GM19099 (cell line): ENCODE data around the gene RAPGEF2.

Experiments used
- POLR2A ChIP-seq: IDR thresholded peaks from 3 replicates; pipeline ENCODE4 v1.6.1; 2011; ENCODE audit warnings: low read depth; ENCODE audit not compliant: insufficient read length; ENCODE audit errors: extremely low read depth

Gene RAPGEF2

GRCh38 chr4:159312236-159312635, 209.4 kb downstream of the RAPGEF2 start:
- no peak for TF ChIP-seq POLR2A

GRCh38 chr4:159317203-159317602, 214.3 kb downstream of the RAPGEF2 start:
- TF ChIP-seq POLR2A = no peak

- TF ChIP-seq POLR2A = no peak
These were observed 216.1 kb downstream of the RAPGEF2 start for GRCh38 chr4:159319027-159319426.

- TF ChIP-seq POLR2A = no peak
These were observed 223.6 kb downstream of the RAPGEF2 start for GRCh38 chr4:159326480-159326879.

- TF ChIP-seq POLR2A = no peak
These were observed 225.9 kb downstream of the RAPGEF2 start for GRCh38 chr4:159328766-159329165.

- TF ChIP-seq POLR2A = no peak
These were observed 231.6 kb downstream of the RAPGEF2 start for GRCh38 chr4:159334461-159334860.

- TF ChIP-seq POLR2A = no peak
These were observed 234.2 kb downstream of the RAPGEF2 start for GRCh38 chr4:159337041-159337440.

GRCh38 chr4:159341522-159341921, 238.6 kb downstream of the RAPGEF2 start:
- no peak for TF ChIP-seq POLR2A

GRCh38 chr4:159342374-159342773, 239.5 kb downstream of the RAPGEF2 start:
- TF ChIP-seq POLR2A = no peak

- TF ChIP-seq POLR2A = no peak
These were observed 240.2 kb downstream of the RAPGEF2 start for GRCh38 chr4:159343116-159343515.

- TF ChIP-seq POLR2A = no peak
These were observed 242.0 kb downstream of the RAPGEF2 start for GRCh38 chr4:159344877-159345276.

- TF ChIP-seq POLR2A = no peak
These were observed 243.8 kb downstream of the RAPGEF2 start for GRCh38 chr4:159346681-159347080.

GRCh38 chr4:159347813-159348212, 244.9 kb downstream of the RAPGEF2 start:
- TF ChIP-seq POLR2A = no peak

GRCh38 chr4:159349332-159349731, 246.5 kb downstream of the RAPGEF2 start:
- no peak for TF ChIP-seq POLR2A

GRCh38 chr4:159352609-159353008, 249.7 kb downstream of the RAPGEF2 start:
- no peak for TF ChIP-seq POLR2A

- no peak for TF ChIP-seq POLR2A
These were observed 250.7 kb downstream of the RAPGEF2 start for GRCh38 chr4:159353422-159354116.

GRCh38 chr4:159355466-159355865, 252.6 kb downstream of the RAPGEF2 start:
- no peak for TF ChIP-seq POLR2A

GRCh38 chr4:159357350-159357749, 254.5 kb downstream of the RAPGEF2 start:
- TF ChIP-seq POLR2A = no peak

GRCh38 chr4:159358226-159358625, 255.3 kb downstream of the RAPGEF2 start:
- no peak for TF ChIP-seq POLR2A
